CD4-positive, alpha-beta T cell treated with Interferon gamma for 1 hour (primary cell): Measurements from ENCODE around the gene PRDM5.

Experiments
- DNase-seq: peaks from one replicate; pipeline ENCODE4 v3.0.0-alpha.2; 2020

PRDM5 gene

GRCh38 chr4:120902925-120903324 is 19.6 kb downstream of the PRDM5 start:
- no peak for DNase-seq

GRCh38 chr4:120901731-120902130 is 20.8 kb downstream of the PRDM5 start:
- no peak for DNase-seq

GRCh38 chr4:120897981-120898719 is 24.4 kb downstream of the PRDM5 start:
- DNase-seq, result no peak

- DNase-seq, result no peak
Observed at GRCh38 chr4:120895554-120895953, 27.0 kb downstream of the PRDM5 start.

GRCh38 chr4:120893314-120893713 is 29.2 kb downstream of the PRDM5 start:
- DNase-seq, result no peak

- DNase-seq, result no peak
Observed at GRCh38 chr4:120886191-120886590, 36.3 kb downstream of the PRDM5 start.

- no peak for DNase-seq
Observed at GRCh38 chr4:120881846-120882245, 40.7 kb downstream of the PRDM5 start.

- DNase-seq, result no peak
Observed at GRCh38 chr4:120881351-120881750, 41.2 kb downstream of the PRDM5 start.

GRCh38 chr4:120877021-120877420 is 45.5 kb downstream of the PRDM5 start:
- no peak for DNase-seq

- no peak for DNase-seq
Observed at GRCh38 chr4:120874792-120875774, 47.4 kb downstream of the PRDM5 start.

GRCh38 chr4:120873554-120873953 is 49.0 kb downstream of the PRDM5 start:
- no peak for DNase-seq

- DNase-seq, result no peak
Observed at GRCh38 chr4:120871173-120871572, 51.4 kb downstream of the PRDM5 start.

GRCh38 chr4:120870279-120870673 is 52.2 kb downstream of the PRDM5 start:
- no peak for DNase-seq

- DNase-seq, result no peak
Observed at GRCh38 chr4:120869613-120870278, 52.8 kb downstream of the PRDM5 start.

GRCh38 chr4:120867506-120867905 is 55.0 kb downstream of the PRDM5 start:
- no peak for DNase-seq

GRCh38 chr4:120865985-120866384 is 56.5 kb downstream of the PRDM5 start:
- DNase-seq, result no peak

- DNase-seq, result no peak
Observed at GRCh38 chr4:120864969-120865368, 57.6 kb downstream of the PRDM5 start.

GRCh38 chr4:120862432-120862831 is 60.1 kb downstream of the PRDM5 start:
- DNase-seq, result no peak

GRCh38 chr4:120861852-120862251 is 60.7 kb downstream of the PRDM5 start:
- DNase-seq, result no peak

GRCh38 chr4:120858776-120859175 is 63.8 kb downstream of the PRDM5 start:
- DNase-seq, result no peak

GRCh38 chr4:120857312-120857711 is 65.2 kb downstream of the PRDM5 start:
- no peak for DNase-seq

- no peak for DNase-seq
Observed at GRCh38 chr4:120856294-120856693, 66.2 kb downstream of the PRDM5 start.

GRCh38 chr4:120855307-120856001 is 67.1 kb downstream of the PRDM5 start:
- DNase-seq, result no peak
